AG09309 (cell line): Measurements from ENCODE around the gene SERPINA3.

Experiments
- DNase-seq: peaks from one replicate; pipeline ENCODE4 v3.0.0-alpha.2; 2010; ENCODE audit warnings: low read depth
- H3K4me3 ChIP-seq: 2 replicates; pipeline ENCODE4 v1.5.1; 2011; ENCODE audit warnings: mild to moderate bottlenecking, low read depth, low read length, moderate library complexity; ENCODE audit not compliant: control insufficient read depth
- TF ChIP-seq, protein P1 (sequence below): IDR thresholded peaks from 2 replicates; pipeline ENCODE4 v1.5.1; 2011; ENCODE audit warnings: mild to moderate bottlenecking, low read depth, low read length, inconsistent platforms; ENCODE audit not compliant: insufficient read depth, control insufficient read depth; ENCODE audit errors: missing control alignments

SERPINA3 gene

DNA sequence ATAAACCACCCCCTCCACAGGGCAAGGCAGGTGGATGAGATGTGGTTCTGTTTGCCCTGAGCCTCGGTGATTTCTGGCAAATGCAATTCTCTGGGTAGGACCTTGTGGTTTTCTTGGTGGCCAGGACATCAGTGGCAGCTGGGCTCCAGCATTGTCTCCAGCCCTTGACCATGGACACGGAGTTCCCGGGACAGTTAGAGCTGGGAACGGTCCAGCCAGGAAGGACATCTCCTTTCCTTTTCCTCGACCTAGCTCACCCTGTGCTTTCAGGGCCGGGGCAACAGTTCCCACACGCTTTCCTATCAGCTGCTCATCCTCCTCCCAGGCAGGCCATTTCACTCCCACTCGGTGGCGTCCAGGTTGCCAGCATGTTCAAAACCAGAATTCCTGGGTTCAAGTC is 41.8 kb upstream of the SERPINA3 start:
- TF ChIP-seq, protein P1, sequence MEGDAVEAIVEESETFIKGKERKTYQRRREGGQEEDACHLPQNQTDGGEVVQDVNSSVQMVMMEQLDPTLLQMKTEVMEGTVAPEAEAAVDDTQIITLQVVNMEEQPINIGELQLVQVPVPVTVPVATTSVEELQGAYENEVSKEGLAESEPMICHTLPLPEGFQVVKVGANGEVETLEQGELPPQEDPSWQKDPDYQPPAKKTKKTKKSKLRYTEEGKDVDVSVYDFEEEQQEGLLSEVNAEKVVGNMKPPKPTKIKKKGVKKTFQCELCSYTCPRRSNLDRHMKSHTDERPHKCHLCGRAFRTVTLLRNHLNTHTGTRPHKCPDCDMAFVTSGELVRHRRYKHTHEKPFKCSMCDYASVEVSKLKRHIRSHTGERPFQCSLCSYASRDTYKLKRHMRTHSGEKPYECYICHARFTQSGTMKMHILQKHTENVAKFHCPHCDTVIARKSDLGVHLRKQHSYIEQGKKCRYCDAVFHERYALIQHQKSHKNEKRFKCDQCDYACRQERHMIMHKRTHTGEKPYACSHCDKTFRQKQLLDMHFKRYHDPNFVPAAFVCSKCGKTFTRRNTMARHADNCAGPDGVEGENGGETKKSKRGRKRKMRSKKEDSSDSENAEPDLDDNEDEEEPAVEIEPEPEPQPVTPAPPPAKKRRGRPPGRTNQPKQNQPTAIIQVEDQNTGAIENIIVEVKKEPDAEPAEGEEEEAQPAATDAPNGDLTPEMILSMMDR = no peak

DNA sequence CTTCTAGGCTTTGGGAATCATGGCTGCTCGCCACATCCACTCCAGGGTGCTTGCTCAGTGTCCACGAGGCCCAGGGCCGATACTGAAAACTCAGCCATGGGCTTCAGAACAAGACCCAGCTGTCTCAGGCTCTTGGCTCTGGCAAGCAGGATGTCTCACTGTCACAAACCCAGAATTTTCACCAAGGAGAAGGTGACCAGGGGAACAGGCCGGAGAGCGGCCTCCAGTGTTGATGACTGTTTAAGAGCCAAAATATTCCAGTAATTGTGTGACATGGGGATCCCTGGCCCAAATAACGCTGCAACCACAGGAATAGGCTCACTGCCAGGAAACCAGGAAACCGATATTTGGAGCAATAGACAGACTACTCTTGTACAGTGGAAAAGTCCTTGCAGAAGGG is 40.8 kb upstream of the SERPINA3 start:
- TF ChIP-seq, protein P1 = no peak
- no peak overlapping the region for H3K4me3 ChIP-seq
- no peak for DNase-seq

More for the DNA sequence above, 41.8 kb upstream of the SERPINA3 start:
- no peak for DNase-seq
- H3K4me3 ChIP-seq = no peak overlapping the region

DNA sequence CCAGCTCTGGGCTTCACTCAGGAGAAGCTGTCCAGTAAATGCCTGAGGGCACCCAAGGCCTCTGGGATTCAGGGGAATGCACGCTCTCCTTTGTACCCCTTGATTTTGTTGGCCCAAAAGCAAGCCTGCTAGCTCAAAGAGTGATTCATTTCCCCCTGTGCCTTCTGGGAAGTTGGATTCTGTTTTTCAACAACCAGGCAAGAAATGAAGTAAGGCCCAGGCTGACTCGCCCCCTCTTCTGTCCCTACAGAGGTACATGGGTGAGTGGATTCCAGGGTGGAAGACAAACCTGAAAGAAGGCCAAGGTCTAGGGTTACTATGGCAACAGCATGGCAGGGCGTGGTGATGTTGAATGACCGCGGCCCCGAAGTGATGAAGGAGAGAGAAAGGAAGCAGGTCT is 40.2 kb upstream of the SERPINA3 start:
- TF ChIP-seq, protein P1 = no peak
- H3K4me3 ChIP-seq = no peak overlapping the region
- no peak for DNase-seq

DNA sequence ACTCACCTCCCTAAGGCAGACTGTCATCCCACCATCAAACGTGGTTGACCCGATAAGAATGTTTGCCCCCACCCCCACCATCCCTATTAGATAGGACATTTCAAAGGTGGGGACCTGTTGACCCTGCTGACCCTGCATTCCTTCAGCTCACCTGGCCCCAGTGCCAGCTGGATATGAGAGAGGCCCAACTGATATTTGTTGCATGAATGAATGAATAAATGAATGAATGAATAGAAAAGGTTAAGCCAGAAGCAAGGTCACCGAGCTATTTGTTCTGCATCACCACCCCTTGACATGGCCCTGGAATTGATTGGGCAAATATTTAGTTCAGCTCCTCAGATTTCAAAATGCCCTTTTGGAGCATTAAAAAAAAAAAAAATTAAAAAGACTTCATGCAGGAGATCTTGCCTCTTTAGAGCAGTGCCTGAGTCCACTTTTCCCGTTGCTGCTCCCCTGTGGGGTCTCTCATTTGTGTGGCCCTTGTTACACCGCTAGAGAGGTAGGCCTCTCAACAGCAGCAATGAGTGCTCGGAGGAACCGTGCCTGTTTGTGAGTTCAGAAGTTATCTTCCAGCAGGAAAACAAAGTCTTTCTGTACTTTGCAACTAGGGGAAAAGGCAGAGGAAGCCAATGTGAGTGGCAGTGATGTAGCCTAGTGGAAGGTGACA is 39.4 kb upstream of the SERPINA3 start:
- H3K4me3 ChIP-seq = no peak overlapping the region
- DNase-seq = no peak
- TF ChIP-seq, protein P1 = no peak

DNA sequence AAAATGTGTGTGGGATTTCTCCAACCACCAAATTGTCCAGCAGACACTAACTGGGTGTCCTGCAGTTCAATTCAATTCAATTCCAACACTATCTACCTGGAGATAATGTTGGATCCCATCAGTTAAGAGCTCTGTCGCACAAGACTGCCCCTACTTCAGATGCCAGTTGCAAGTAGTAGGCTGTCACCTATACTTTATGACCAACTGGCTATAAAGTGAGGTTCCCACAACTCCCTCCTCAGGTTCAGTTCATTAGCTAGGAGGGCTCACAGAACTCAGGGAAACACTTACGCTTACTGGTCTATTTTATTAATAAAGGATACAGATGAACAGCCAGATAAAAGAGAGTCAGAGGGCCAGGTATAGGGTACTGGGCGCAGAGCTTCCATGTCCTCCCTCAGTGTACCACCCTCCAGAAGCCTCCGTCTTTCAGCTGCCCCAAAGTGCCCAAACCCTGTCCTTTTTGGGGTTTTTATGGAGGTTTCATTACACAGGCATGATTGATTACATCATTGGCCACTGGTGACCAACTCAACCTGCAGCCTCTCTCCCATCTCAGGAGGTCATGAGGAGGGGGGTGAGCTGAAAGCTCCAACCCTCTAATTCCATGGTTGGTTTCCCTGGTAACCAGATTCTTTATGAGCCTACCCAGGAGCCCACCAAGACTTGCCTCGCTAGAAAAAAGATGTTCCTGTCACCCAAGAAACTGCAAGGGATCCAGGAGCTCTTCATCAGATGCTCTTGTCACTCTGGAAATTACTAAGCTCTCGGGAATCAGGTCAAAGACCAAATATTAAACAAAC is 38.5 kb upstream of the SERPINA3 start:
- DNase-seq = no peak
- TF ChIP-seq, protein P1 = no peak
- H3K4me3 ChIP-seq = no peak overlapping the region

DNA sequence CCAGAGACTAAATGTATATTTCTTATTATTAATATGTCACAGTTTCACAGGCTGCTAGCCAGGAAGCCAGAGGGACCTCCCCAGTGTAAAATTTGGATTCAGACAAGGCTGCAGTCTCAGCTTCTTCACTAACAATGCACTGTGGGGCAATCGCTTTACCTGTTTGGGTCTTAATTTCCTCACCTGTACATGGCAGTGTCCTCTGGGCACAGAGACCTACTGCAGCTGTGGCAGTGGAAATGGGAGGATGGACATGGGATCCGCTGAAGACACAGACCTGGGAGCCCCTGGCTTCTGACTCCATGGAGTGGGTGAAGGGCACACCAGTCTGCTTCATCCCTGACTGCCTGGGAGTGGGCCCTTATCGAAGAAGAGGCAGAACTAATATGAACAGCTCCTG is 37.9 kb upstream of the SERPINA3 start:
- no peak overlapping the region for H3K4me3 ChIP-seq
- DNase-seq = no peak
- TF ChIP-seq, protein P1 = no peak
